HG02840 (cell line): ENCODE measurements around the gene NLRP6.
"Not testable (repeated sequence)": the region's sequence is repeated elsewhere in the genome, so short reads cannot be mapped to it uniquely, and the experiment has no call there.

ENCODE experiments used
- ATAC-seq: cut with Tn5 transposase; IDR thresholded peaks from one replicate; pipeline ENCODE4 v1.9.1; 2021; ENCODE audit warnings: mild to moderate bottlenecking, moderate library complexity, moderate number of reproducible peaks; ENCODE audit not compliant: unreplicated experiment, low FRiP score

Gene NLRP6

GRCh38 chr11:280706-281485 is 2.7 kb downstream of the NLRP6 start:
- ATAC-seq = no peak

- ATAC-seq = no peak
Observed at GRCh38 chr11:281486-282161, 3.4 kb downstream of the NLRP6 start.

DNA sequence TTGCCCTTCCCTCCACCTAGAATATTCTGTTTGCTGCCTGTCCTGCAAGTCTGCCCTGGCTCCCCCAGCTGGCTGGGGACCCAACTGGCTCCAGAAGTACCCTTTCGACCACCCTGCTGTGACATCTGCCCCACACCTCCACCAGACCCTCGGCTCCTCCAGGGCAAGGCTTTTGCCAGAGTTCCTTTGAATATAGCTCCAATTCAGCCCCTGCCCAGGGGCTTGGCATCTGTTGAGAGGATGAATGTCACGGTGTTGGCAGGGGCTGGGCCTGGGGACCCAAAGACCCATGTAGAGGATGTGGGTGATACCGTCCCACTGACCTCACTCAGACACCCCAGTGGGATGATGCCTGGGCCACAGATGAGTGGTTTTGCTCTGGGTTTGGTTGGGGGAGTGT is 4.0 kb downstream of the NLRP6 start:
- no peak for ATAC-seq

- ATAC-seq = no peak
Observed at GRCh38 chr11:282630-283360, 4.6 kb downstream of the NLRP6 start.

DNA sequence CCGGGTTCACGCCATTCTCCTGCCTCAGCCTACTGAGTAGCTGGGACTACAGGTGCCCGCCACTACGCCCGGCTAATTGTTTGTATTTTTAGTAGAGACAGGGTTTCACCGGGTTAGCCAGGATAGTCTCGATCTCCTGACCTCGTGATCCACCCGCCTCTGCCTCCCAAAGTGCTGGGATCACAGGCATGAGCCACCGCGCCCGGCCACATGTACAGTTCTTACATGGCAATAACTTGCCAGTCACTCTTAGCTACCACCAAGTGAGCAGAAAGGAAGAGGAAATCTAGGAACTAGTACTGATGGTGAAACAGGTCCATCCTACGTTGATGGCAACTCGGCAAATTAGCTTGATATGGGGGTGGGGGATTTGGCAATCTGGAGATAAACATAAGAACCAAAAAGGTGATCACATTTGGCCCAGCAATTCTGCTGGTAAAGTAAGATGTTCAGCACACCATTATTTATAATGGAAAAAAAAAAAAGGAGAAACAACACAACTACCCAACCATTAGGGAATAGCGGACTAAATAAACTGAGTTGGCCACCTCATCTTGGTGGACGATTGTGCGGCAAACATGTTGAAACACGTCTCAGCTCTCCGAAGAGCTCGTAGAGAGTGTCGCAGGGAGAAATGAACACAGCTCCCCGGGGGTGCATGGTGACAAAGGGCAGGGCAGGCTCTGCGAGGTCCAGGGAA is 5.3 kb downstream of the NLRP6 start:
- ATAC-seq = no peak

DNA sequence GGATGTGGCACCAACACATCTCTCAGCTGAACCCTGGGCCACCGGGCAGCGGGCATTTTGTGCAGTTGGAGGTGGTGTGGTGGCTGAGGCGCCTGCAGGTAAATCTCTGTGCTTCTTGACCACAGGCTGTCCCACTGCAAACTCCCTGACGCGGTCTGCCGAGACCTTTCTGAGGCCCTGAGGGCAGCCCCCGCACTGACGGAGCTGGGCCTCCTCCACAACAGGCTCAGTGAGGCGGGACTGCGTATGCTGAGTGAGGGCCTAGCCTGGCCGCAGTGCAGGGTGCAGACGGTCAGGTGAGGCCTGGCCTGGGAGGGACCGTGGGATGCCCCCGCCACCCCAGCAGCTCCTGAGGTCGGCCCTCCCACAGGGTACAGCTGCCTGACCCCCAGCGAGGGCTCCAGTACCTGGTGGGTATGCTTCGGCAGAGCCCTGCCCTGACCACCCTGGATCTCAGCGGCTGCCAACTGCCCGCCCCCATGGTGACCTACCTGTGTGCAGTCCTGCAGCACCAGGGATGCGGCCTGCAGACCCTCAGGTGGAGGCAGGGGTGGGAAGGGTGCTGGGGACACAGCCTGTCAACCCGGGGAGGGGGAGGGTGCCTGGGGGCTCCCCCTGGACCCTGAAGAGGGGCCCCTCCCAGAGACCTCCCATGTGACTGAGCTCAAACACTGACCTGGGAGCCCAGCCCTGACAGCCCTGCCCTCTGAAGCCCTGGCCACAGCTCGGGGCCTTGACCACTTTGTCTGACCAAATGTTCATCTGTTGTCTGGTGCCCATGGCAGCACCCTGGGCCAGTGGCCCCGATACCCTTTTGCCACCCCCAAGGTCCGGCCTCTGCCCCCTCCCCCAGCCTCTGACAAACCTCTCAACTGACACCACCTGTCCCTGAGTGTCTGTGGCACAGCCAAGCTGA is 6.2 kb downstream of the NLRP6 start:
- ATAC-seq = no peak

DNA sequence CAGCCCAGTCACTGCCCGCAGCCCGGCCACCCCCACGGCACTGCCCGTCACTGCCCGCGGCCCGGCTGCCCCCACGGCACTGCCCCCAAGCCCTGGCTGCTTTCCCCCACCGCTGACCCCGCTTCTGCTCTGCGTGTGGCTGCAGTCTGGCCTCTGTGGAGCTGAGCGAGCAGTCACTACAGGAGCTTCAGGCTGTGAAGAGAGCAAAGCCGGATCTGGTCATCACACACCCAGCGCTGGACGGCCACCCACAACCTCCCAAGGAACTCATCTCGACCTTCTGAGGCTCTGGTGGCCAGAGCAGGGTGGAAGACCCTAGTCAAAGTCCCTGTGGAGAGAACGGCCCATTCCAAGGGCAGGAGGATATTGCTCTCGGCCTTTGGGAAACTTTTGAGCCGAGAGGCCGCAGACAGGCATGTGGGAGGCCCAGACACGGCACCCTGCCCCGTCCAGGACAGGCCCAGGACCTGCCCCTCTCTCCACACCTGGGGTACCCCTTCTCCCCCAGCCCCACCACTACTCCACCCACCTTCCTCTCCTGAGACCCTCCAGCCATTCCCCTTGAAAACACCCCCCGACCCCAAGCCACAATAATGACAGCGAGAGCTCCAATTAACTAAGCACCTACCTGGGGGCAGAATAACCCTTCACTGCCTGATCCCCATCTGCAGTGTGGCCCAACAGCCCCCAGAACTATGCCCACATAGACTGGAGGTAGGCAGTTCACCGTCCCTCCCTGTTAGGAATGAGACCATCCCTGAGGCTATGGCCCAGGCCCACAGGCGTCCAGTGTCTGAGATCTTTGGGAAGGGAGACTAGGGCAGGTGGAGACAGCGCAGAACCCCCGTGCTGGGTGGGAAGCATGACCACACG is 7.0 kb downstream of the NLRP6 start:
- no peak for ATAC-seq

DNA sequence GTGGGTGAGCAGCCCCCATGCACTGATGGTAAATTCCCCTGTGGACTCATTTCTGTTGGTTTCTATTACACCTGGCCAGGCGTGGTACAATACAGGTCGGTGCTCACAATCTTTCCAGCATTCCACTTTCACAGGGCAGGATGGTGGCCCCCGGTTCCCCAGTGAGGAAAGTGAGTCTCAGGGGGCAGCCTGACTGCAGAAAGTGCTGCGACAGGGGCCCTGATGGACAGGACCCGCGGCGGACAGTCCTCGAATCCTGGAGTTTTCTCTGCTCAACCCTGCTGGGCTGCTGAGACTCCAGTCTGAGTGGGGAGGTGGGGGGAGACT is 7.7 kb downstream of the NLRP6 start:
- ATAC-seq = no peak

GRCh38 chr11:286977-287820 is 9.0 kb downstream of the NLRP6 start:
- not testable (repeated sequence) for ATAC-seq

GRCh38 chr11:287821-288477 is 9.7 kb downstream of the NLRP6 start:
- no peak for ATAC-seq

DNA sequence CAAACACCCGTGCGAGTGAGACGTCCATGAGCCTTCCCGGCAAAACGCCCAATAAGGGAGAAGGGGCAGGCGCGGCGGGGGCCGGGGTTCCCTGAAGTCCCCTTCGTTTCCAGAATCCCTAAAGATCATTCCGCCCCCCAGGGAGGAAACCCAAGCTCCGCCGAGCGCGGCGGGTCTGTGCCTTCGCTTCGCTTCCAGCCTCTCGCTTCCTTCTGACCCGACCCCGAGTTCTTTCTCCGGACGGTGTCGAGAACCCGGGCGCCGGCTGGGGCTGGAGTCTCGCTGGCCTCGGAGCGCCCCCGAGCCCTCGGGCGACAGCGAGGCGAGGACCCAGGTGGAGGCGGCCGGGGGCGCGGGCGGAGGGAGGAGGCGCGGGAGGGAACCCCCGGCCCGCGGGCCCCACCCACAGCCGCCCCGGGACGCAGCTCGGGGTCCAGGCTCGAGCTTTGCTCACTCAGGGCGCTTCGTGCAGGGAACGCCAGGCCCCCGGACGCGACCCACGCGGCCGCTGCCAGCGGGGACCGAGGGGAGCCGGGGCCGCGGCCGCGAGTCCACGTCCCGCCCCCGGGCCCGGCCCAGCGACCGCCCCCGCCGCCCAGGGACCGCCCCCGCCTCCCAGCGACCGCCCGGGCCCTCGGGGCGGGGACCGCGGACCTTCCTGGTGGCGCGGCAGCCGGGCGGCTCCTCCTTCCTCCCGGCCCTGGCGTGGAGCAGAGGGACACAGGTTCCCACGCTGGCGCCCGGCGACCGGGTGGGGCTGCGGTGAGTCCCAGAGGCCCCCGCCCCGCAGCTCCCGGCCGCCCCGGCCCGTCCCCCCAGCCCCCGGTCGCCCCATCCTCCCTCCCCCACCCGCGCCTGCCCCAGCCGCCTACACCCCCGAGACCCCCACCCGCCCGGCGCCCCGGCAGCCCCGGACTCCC is 10.5 kb downstream of the NLRP6 start, which contains the start of gene PGGHG:
TSS of gene PGGHG (plus strand) at position 649 of the 920 bp plus-strand sequence. CDS start 691 bp downstream, outside the sequence.
- no peak for ATAC-seq

GRCh38 chr11:289398-289711 is 11.1 kb downstream of the NLRP6 start:
- ATAC-seq = no peak

GRCh38 chr11:289712-290620 is 11.8 kb downstream of the NLRP6 start:
- ATAC-seq = no peak

DNA sequence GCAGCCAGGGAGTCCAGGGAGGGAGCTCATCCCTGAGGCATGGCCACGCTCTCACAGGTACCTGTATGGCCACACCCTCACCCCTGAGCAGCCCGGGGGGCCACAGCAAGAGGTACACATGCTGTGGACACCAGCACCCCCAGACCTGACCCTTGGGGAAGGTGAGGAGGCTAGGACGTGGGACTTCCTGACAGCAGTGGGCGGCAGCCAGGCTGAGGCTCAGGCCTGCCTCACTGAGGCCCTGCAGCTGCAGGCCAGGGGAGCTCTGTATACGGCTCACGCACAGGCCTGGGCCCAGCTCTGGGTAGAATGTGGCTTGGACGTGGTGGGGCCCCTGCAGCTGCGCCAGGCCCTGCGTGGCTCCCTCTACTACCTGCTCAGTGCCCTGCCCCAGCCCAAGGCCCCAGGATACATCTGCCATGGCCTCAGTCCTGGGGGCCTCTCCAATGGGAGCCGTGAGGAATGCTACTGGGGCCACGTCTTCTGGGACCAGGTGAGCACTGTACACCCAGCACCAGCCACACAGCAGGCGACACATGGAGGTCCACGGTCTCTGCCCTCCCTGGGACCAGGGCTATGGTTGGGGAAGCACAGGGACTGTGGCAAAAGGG is 12.5 kb downstream of the NLRP6 start:
- ATAC-seq = no peak
